ENCODE results near the gene DGCR8. TPM values are rescaled to one million over a fixed set of nuclear protein-coding genes. Genes with fewer than 3 reads are reported as not detected.
A peak's percentile ranks its signal among the peaks of the same experiment; 100 is the strongest.

Gene DGCR8
- 31.6 TPM for total RNA-seq

DNA sequence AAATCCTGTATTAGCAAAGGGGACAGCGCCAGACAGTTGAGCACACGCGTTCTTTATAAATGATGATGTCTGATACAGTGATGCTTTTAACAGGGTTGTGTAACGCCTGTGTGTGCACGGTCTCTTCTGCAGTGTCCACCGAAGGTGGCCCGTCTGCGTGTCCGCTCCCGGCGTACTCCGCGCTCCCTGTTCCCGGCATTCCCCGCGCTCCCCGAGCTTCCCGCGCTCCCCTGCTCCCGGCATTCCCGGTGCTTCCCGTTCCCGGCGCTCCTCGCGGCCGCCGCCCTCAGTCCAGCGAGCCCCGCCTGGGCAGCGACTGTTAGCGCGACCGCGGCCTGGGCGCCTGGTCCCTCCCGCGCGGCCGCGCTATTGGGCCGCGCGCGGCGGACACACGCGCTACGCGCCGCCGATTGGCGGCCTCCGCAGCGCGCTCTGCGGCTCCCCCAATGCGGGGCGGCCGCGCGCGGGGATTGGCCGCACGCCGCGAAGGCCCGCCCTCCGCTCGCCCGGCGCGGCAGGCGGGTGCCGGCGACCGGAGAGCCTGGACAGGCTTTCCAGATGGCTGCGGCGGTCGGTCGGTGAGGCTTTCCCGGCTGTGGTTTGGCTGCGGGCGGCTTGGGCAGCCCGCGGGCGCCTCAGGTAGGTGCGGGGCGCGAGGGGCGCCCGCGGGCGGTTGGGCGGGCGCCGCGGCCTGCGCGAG lies at the start of gene DGCR8:
Gene DGCR8, plus strand, starts transcription at position 497 of the 700 bp plus-strand sequence. CDS start 5,723 bp downstream, outside the sequence.

DNA sequence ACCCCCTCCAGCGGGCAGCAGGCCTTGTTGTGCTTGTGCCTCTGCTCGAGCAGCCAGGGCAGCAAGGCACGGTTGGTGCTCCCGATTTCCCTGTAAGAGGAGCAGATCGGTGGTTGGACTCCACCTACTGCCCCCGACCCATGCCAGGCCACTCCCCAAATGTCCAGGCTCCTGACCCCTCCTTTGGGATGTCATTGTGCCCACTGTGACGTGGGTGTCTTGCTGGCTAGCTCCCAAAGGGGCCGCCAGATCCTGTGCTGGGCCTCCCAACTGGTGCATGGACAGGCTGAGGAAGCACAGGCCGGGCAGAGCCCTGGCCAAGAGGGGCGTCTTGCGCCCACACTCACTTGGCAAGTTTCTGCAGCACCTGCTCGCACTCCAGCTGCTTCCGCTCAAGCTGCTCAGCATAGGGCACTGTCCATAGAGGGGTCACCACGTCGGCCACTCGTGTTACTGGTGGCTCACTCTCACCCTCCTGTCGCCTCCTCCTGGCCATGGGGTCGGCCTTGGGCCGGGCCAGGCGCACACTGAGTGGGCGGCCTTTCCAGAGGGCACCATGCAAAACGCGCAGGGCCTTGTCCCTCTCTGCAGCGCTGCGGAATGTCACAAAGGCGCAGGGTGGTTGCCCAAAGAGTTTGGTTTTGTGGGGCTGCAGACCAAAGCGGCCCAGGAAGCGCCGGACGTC lies 35.8 kb downstream of the DGCR8 start, which contains the start of gene RANBP1:
Gene RANBP1, plus strand, starts transcription at position 414 of the 685 bp plus-strand sequence. Its CDS starts 81 bp downstream, at position 495.

DNA sequence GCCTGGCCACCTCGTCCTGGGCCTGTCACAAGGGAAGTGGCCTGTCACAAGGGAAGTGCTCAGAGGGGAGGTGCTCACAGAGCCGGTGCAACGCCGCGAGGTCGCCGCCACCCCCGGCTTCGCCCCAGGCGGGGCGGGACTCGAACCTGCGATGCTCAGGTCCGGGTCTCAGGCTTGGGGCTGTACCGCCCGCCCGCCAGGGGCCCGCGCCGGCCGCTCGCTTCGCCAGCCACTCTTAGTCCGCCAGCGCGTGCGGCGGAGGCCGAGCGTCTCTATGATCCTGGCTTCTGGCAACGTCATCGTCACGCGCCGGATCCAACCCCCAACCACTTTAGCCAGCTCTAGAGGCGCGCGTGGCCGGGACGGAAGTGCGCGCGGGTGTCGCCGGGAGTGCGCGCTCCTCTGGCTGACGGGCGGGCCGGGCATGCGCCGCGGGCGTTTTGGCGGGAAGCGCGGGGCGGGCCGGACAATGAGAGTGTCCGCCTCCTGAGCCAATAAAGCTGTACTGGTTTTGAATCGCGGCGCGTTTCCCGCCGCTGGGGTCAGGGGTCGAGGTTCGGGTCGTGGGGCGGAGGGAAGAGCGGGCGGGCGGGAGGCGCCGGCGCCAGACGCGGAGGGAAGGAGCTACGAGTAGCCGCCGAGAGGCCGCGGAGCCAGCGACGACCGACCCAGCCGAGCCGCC lies 37.1 kb downstream of the DGCR8 start, which contains the start of gene TRMT2A:
Gene TRMT2A, minus strand, starts transcription at position 276 of the 682 bp plus-strand sequence. CDS start 320 bp downstream, outside the sequence.

DNA sequence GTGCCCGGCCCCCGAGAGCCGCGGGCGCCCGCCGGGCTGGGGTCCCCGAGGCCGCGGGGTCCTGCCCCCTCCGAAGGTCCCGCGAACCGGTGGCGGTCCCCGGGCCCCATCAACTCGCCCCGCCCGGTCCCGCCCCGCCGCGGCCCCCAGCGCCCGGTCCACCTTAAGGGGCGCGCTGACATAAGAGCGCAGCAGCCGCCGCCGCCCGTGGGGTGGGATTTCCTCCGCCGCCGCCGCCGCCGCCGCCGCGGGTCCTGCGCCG lies 51.5 kb downstream of the DGCR8 start, which contains the start of gene ZDHHC8:
Gene ZDHHC8, plus strand, starts transcription at position 208 of the 262 bp plus-strand sequence. CDS start 144 bp downstream, outside the sequence.

DNA sequence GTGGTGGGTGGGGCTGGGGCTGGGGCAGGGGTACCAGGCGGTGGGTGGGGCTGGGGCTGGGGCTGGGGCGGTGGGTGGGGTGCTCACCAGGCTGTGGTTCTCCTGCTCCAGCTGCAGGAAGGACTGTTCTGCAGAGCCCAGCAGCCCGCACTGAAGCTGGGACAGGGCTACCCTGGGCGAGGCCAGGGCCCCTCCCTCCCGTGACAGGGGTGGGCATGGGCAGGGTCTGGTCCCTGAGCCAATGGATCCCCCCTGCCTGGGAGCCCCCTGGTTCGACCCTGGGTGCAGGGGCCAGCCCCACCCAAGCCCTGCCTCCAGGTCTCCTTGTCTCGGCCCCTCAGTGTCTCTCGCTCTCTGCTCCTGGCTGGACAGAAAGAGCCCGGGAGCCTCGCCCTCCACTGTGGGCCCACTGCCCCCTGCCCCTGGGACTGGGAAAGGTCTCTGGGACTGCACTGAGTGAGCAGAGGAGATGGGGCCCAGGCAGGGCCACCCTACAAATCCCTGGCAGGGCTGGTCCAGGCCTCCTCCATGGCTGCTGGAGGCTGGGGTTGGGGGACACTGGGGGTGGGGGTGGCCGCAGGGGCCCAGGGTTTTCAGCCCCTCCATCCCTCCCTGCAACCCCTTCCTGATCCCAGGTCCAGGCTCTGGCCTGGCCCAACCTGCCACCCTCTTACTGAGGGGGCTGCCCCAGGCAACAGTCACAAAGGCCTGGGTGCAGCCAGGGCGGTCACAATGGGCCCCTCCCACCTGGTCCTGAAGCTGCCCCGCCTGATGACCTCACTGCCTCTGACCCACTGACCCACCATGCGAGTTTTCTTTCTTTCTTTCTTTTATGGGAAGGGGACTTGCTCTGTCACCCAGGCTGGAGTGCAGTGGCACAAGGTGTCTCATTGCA lies 70.6 kb downstream of the DGCR8 start, which contains the start of gene CCDC188:
Gene CCDC188, minus strand, starts transcription at position 675 of the 895 bp plus-strand sequence. Its CDS starts 69 bp downstream, at position 606.

Small RNAs within 50 kb of the gene (small RNA-seq; reads per million reads assigned to genes)
- gene MIR185 (3.8 reads per million, percentile 91 among the genes with 10 or more reads in this experiment), gene MIR6816 (not detected), gene RF00017 (not detected), gene RF00599 (not detected)

Other genes starting within 250 kb of the DGCR8 start
- gene GNB1L, start 225.4 kb upstream of the DGCR8 start, total RNA-seq = 2.5 TPM
- 17.5 TPM for gene RTL10, start 225.4 kb upstream of the DGCR8 start, total RNA-seq
- gene COMT, start 138.5 kb upstream of the DGCR8 start, total RNA-seq = 46.6 TPM
- 14.1 TPM for gene TXNRD2, start 138.4 kb upstream of the DGCR8 start, total RNA-seq
- 57.9 TPM for gene ARVCF, start 63.4 kb upstream of the DGCR8 start, total RNA-seq
- gene TANGO2, start 59.1 kb upstream of the DGCR8 start, total RNA-seq = 12.5 TPM
- 144 TPM for gene RANBP1, start 35.9 kb downstream of the DGCR8 start, total RNA-seq
- gene TRMT2A, start 37.0 kb downstream of the DGCR8 start, total RNA-seq = 29.3 TPM
- gene ZDHHC8, start 51.6 kb downstream of the DGCR8 start, total RNA-seq = 5.5 TPM
- gene CCDC188, start 70.8 kb downstream of the DGCR8 start, total RNA-seq = 1.2 TPM
- gene RTN4R, start 188.1 kb downstream of the DGCR8 start, total RNA-seq = 12.5 TPM
- 42.2 TPM for gene DGCR6L, start 239.8 kb downstream of the DGCR8 start, total RNA-seq